IPS DF 6.9 (cell line): ENCODE results near the gene MRPS34.

Source experiments
- DNase-seq: peaks from one replicate; pipeline ENCODE4 v3.0.0-alpha.2; 2013; ENCODE audit warnings: low read depth, low spot score
- H3K27ac ChIP-seq: one replicate; pipeline ENCODE4 v1.5.1; 2013; ENCODE audit warnings: low read length, control low read depth
- H3K27me3 ChIP-seq: 2 replicates; pipeline ENCODE4 v1.6.1; 2013; ENCODE audit warnings: mild to moderate bottlenecking, low read length; ENCODE audit not compliant: control insufficient read depth, insufficient read depth
- H3K36me3 ChIP-seq: 2 replicates; pipeline ENCODE4 v1.6.1; 2013; ENCODE audit warnings: low read length; ENCODE audit not compliant: control insufficient read depth, insufficient read depth
- H3K4me1 ChIP-seq: 2 replicates; pipeline ENCODE4 v1.6.1; 2013; ENCODE audit warnings: low read length; ENCODE audit not compliant: control insufficient read depth, insufficient read depth
- H3K4me3 ChIP-seq: 2 replicates; pipeline ENCODE4 v1.5.1; 2013; ENCODE audit warnings: mild to moderate bottlenecking, low read length
- H3K9me3 ChIP-seq: 2 replicates; pipeline ENCODE4 v1.6.1; 2013; ENCODE audit warnings: low read length, inconsistent platforms; ENCODE audit not compliant: control insufficient read depth, insufficient read depth
- WGBS: extraction: QIAGEN DNeasy Blood & Tissue Kit; methylation state at CpG from one replicate; pipeline ENCODE4 v1.1.7; 2013; ENCODE audit warnings: mixed read lengths, missing lambda C conversion rate; ENCODE audit not compliant: insufficient read length, insufficient coverage; 5-methylcytosine and 5-hydroxymethylcytosine counted together

MRPS34 gene

DNA sequence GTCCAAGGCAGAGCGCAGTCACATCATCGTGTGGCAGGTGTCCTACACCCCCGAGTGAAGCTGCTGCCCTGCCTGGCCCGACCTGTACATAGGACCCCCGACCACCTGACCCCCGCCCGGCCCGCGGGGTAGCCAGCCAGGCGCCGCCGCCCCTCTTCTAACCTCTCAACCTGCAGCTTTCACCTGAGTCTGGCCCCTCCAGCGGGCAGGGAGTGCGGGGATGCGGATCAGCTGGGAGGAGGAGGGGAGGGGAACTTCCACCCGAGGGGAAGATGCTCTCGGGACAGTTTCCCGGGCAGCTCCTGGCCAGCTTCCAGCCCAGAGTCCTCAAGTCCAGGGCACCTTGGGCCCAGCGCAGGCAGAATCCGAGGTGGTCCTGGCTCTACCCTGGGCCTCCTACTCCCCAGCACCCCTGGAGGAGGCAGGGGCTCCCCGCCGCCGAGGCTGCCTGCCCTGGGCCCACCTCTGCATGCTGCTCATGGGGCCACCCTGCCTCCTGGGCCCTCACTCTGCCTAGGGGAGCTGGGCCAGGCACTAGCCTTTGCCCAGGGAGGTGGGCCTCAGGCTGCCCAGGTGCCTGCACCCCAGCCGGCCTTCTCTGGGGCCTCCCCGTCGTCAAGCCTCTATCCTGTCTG, 4.0 kb downstream of the MRPS34 start:
- Histone ChIP-seq H3K4me3 (no peak overlapping the region), H3K27me3 (no peaks in the 10 kb centered on the region), H3K27ac (no peak overlapping the region), H3K36me3 (peaks cover 24% of the 10 kb centered on the region), H3K4me1 (peaks cover 3% of the 10 kb centered on the region; the same call in 1 of the 2 replicates), H3K9me3 (no peaks in the 10 kb centered on the region)
- DNase-seq = no peak
- WGBS = no CpG with 5 or more reads among the region's 26 CpGs

GRCh38 chr16:1768061-1768766, 4.7 kb downstream of the MRPS34 start:
- no CpG with 5 or more reads among the region's 41 CpGs for WGBS
- H3K4me3 ChIP-seq = no peak overlapping the region
- no peak overlapping the region for H3K27ac ChIP-seq
- H3K4me1 ChIP-seq = peaks cover 3% of the 10 kb centered on the region; the same call in 1 of the 2 replicates
- no peak for DNase-seq
- H3K27me3 ChIP-seq = no peaks in the 10 kb centered on the region
- H3K36me3 ChIP-seq = peaks cover 24% of the 10 kb centered on the region
- H3K9me3 ChIP-seq = no peaks in the 10 kb centered on the region

DNA sequence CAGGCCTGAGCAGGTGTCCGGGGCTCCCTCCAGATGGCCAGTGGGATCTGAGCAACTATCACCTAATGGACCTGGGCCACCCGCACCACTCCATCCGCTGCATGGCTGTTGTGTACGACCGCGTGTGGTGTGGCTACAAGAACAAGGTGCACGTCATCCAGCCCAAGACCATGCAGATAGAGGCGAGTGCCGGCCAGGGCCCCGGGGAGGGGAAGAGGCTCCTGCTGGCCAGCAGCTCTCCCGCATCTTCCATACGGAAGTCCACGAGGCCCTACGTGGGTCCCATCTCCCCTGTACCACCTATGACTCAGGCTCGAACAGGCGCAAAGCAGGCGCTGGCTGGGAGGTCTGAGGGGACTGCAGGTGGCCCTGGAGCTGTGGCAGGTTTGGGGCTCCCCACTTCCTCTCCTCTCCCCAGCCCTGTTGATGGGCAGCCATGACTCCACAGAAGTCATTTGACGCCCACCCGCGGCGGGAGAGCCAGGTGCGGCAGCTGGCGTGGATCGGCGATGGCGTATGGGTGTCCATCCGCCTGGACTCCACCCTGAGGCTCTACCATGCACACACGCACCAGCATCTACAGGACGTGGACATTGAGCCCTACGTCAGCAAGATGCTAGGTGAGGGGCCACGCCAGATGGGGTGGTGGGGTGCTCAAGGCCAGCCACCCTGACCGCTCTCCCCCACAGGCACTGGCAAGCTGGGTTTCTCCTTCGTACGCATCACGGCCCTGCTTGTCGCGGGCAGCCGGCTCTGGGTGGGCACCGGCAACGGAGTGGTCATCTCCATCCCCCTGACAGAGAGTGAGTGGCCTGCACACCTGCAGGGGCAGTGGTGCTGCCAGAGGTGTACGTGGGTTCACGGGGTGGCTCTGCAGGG, 5.6 kb downstream of the MRPS34 start:
- DNase-seq = no peak
- Histone ChIP-seq H3K4me3 (no peak overlapping the region), H3K27ac (no peak overlapping the region), H3K9me3 (no peaks in the 10 kb centered on the region), H3K4me1 (peaks cover 4% of the 10 kb centered on the region; the same call in 1 of the 2 replicates), H3K27me3 (no peaks in the 10 kb centered on the region), H3K36me3 (peaks cover 24% of the 10 kb centered on the region)
- no CpG with 5 or more reads among the region's 42 CpGs for WGBS

- Histone ChIP-seq H3K27me3 (no peaks in the 10 kb centered on the region), H3K27ac (no peak overlapping the region), H3K36me3 (peaks cover 27% of the 10 kb centered on the region), H3K4me3 (no peak overlapping the region), H3K9me3 (no peaks in the 10 kb centered on the region), H3K4me1 (peaks cover 4% of the 10 kb centered on the region; the same call in 1 of the 2 replicates)
- DNase-seq = no peak
- WGBS = no CpG with 5 or more reads among the region's 18 CpGs
Measured at GRCh38 chr16:1766701-1767100, 6.2 kb downstream of the MRPS34 start.

- H3K27me3 ChIP-seq = no peaks in the 10 kb centered on the region
- H3K27ac ChIP-seq = no peak overlapping the region
- no CpG with 5 or more reads among the region's 19 CpGs for WGBS
- H3K4me3 ChIP-seq = no peak overlapping the region
- H3K36me3 ChIP-seq = peaks cover 27% of the 10 kb centered on the region
- DNase-seq = no peak
- H3K9me3 ChIP-seq = no peaks in the 10 kb centered on the region
- peaks cover 4% of the 10 kb centered on the region; the same call in 1 of the 2 replicates for H3K4me1 ChIP-seq
Measured at GRCh38 chr16:1766231-1766630, 6.7 kb downstream of the MRPS34 start.

- Histone ChIP-seq H3K9me3 (no peaks in the 10 kb centered on the region), H3K4me3 (no peak overlapping the region), H3K27me3 (no peaks in the 10 kb centered on the region), H3K27ac (no peak overlapping the region), H3K36me3 (peaks cover 27% of the 10 kb centered on the region), H3K4me1 (peaks cover 4% of the 10 kb centered on the region; the same call in 1 of the 2 replicates)
- no peak for DNase-seq
- WGBS = no CpG with 5 or more reads among the region's 22 CpGs
Measured at GRCh38 chr16:1765826-1766225, 7.1 kb downstream of the MRPS34 start.

- Histone ChIP-seq H3K27ac (no peak overlapping the region), H3K4me1 (peaks cover 4% of the 10 kb centered on the region; the same call in 1 of the 2 replicates), H3K36me3 (peaks cover 27% of the 10 kb centered on the region), H3K9me3 (no peaks in the 10 kb centered on the region), H3K27me3 (no peaks in the 10 kb centered on the region), H3K4me3 (no peak overlapping the region)
- DNase-seq = no peak
- no CpG with 5 or more reads among the region's 21 CpGs for WGBS
Measured at GRCh38 chr16:1764971-1765370, 8.0 kb downstream of the MRPS34 start.

DNA sequence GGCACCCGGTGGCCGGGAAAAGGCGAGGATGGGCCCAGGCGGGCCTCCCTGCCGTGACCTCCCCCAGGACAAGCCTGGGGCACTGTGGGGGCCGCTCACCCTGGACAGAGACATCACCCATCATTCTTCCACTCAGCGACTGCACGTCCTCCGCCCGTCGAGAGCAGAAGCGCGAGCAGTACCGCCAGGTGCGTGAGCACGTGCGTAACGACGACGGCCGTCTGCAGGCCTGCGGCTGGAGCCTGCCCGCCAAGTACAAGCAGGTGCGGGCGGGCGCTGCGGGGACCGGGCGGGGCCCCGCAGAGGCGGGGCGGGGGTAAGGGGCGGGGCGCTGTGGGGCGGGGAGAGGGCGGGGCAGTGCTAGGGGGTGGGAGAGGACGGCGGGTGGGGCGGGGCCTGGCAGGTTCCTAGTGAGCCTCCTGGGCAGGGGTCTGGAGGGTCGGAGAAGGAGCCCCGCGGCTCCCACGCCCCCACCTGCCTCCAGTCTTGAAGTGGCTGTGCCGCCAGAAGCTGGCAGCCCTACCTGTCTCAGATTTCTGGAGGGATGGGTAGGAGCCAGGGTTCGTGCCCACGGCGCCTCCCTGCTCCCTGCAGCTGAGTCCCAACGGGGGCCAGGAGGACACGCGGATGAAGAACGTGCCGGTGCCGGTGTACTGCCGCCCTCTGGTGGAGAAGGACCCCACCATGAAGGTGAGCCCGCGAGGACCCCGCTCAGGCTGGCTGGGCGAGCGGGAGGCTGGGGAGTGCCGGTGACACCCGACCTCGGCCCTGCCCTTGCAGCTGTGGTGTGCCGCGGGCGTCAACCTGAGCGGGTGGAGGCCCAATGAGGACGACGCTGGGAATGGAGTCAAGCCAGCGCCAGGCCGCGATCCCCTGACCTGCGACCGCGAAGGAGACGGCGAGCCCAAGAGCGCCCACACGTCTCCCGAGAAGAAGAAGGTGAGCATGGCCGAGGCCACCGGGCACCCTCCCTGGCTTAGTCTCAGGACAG, 9.1 kb downstream of the MRPS34 start:
- Histone ChIP-seq H3K27me3 (no peaks in the 10 kb centered on the region), H3K36me3 (peaks cover 23% of the 10 kb centered on the region), H3K27ac (no peak overlapping the region), H3K9me3 (no peaks in the 10 kb centered on the region), H3K4me3 (peak overlapping the region; percentile 23; the same call in 1 of the 2 replicates), H3K4me1 (peaks cover 4% of the 10 kb centered on the region; the same call in 1 of the 2 replicates)
- DNase-seq = no peak
- WGBS = no CpG with 5 or more reads among the region's 81 CpGs

GRCh38 chr16:1762879-1763520, 9.9 kb downstream of the MRPS34 start:
- Histone ChIP-seq H3K4me3 (no peak overlapping the region), H3K9me3 (no peaks in the 10 kb centered on the region), H3K27me3 (no peaks in the 10 kb centered on the region), H3K27ac (no peak overlapping the region), H3K36me3 (peaks cover 17% of the 10 kb centered on the region), H3K4me1 (peaks cover 4% of the 10 kb centered on the region; the same call in 1 of the 2 replicates)
- no CpG with 5 or more reads among the region's 24 CpGs for WGBS
- DNase-seq = no peak
